Measurements from ENCODE around the gene DNAJB11.
"Not testable (repeated sequence)": the region's sequence is repeated elsewhere in the genome, so short reads cannot be mapped to it uniquely, and the experiment has no call there.

DNAJB11 gene

DNA sequence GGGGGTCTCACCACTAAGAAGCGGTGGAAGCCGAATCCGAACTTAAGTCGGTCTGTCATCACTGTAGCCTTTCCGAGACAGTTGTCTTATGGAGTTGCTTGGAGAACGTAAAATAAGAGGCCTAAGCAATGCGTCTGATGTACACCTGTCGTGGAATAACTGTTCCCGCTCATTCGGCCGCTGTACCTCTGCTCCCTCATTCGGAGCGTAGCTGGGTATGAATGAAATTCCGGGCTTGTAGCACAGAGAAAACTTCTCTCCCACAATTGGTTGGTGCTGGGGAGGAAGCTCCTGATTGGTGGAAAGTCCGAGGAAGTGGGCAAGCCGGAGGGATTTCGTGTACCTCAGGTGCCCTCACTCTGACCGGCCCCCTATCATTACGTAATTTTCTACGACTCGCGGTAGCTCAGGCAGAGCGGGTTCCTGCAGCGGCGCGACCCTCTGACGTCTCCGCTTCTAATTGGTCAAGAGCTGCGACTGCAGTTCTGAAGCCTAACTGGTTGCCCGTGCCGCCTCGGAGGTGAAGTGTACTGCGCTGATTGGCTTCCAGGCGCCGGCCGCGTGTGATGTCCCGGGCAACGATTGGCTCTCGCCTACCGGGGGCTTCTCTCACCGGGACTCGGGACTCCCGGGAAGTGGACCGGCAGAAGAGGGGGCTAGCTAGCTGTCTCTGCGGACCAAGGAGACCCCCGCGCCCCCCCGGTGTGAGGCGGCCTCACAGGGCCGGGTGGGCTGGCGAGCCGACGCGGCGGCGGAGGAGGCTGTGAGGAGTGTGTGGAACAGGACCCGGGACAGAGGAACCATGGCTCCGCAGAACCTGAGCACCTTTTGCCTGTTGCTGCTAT lies at the start of gene DNAJB11:
Gene DNAJB11, plus strand, starts transcription at position 625 of the 845 bp plus-strand sequence. Its CDS starts 178 bp downstream, at position 803.
- peak; percentile 99 for DNase-seq (ENCODE audit: low spot score)

GRCh38 chr3:186520957-186521842 lies 49.3 kb upstream of the DNAJB11 start:
- DNase-seq (ENCODE audit: low spot score): no peak

DNA sequence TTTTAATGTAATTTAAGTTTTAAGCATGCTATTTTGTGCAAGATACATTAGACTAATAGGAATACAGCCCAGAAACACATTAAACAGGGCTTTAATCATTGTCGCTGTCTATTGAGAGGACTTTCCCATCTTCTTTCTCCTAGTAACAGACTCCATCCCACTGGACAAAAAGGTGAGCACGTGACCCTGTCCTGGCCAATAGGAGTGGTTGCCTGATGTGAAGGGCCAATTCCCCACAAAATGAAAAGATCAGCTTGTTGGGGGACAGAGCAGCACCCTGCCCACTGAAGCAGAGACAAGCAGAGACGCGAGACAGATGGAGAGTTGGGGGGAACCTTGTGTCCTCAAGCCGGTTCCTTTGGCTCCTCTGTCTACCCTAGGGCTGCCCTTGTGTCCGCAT lies 47.5 kb upstream of the DNAJB11 start:
- no peak for DNase-seq (ENCODE audit: low spot score)

GRCh38 chr3:186523434-186523833 lies 47.1 kb upstream of the DNAJB11 start:
- no peak for DNase-seq (ENCODE audit: low spot score)

- no peak for DNase-seq (ENCODE audit: low spot score)
Observed at GRCh38 chr3:186524616-186525015, 45.9 kb upstream of the DNAJB11 start.

DNA sequence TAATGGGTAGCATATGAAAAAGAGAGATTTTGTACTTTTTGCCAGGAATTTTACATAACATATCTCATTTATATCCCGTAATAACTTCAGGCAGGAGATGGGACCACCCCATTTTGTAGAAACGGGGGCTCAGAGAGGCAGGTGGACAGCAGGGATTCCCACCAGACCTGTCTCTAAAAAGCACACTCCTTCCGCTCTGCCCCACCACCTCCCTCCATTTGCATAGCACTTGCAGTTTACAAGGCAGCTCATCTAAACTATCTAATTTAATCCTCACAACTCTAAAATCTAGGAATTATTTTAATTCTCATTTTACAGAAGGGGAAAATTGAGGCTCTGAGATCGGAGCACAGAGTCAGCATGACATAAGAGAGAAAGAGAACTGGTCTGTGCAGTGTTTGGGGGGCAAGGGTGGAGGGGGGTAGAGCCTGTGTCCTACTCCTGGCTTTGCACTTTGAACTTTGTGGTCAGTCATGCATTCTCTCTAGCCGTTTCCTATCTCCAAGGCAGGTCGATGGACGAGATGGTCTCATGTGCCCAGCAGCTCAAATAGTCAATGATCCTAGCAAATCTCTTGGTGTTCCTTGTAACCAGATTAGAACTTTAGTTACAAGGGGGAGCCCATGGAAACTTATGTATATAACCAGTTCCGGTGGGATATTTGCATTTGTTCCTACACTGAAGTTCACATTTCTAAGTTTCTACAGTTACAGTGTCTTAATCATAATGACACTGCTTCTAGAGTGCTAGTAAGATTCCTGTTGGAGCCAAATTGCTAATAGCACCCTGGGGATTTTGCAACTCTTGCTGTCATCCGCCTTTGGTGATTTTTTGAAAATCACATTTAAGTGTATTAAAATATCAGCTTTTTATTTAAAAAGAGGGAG lies 44.9 kb upstream of the DNAJB11 start:
- DNase-seq (ENCODE audit: low spot score): no peak

GRCh38 chr3:186526256-186526606 lies 44.3 kb upstream of the DNAJB11 start:
- no peak for DNase-seq (ENCODE audit: low spot score)

DNA sequence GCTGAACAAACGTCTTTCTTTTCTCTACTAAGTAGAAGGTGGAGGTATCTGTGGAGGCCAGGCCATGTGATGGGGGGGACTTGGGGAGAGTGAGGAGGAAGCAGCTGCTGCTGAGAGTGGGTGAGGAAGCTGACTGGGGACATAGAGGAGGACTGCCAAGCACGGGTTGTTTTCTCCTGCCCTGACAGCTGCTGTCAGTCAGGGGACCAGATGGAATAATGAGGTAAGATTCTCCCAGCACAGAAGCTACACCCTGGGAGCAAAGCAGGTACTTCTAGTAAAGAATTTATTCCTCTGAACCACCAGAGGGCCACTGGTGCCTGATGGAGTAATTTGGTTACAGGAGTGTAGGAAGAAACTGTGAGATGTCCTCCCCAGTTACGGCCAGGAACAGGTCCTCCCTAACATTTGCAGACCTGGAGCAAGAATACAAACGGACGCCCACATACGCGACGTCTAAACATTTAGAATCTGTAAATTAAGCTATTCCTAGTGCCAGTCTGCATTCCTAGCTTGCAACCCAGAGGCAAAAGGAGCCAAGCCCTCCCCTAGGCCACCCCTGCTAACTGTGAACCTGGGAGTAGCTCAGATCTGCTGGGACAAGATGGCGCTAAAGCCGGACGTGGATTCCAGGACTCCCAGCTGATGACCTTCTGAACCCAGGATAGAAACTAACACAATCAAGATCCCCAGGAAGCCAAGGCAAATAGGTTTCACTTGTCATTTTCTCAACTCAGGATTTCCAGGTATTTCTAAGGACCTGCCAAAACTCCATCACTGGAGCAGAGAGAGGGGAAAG lies 41.1 kb upstream of the DNAJB11 start:
- no peak for DNase-seq (ENCODE audit: low spot score)

DNA sequence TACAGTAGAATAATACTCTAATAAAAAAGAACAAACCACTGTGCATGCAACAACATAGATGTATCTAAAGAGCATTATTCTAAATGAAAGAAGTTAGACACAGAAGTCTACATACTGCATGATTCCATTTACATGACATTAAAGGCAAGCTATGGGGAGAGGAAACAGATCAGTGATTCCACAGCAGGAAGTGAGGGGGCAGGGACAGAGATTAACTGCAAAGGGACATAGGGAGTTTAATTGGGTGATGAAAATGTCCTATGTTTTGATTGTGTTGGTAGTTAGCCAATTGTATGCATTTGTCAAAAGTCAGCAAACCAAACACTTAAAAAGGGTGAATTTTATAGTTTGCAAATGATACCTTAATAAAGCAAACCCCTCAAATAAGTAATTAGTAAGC lies 40.1 kb upstream of the DNAJB11 start:
- DNase-seq (ENCODE audit: low spot score): no peak

DNA sequence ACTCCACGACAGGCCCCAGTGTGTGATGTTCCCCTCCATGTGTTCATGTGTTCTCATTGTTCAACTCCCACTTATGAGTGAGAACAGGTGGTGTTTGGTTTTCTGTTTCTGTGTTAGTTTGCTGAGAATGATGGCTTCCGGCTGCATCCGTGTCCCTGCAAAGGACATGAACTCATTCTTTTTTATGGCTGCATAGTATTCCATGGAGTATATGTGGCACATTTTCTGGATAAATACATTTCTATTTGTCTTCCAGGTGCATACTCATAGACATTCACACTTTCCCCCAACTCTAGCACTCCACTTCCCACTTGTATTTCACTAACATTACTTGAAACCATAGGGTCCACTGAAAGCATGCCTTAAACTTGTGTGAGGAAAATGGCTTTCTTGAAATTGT lies 38.8 kb upstream of the DNAJB11 start:
- DNase-seq (ENCODE audit: low spot score): not testable (repeated sequence)

DNA sequence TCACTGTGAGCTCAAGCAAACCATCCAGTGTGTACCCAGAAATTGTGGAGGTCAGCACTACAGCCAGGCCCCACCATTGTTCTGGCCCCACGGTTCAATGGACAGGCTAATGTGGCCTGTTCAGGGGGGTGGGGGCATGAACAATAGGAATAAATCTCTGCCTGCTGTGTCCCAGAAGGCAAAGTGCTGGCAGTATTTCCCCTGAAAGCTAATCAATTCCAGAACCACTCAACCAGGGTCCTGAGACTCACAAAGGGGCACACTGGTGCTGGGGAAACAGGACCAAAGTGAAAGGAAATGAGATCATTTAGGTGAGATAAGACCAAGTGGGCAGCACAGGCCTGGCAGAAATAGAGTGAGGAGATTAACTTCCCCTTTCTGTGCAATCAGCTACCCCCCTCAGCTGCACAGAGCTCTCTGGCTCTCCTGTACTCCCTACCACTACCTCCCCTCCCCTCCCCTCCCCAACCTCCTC lies 37.9 kb upstream of the DNAJB11 start:
- DNase-seq (ENCODE audit: low spot score): no peak

DNA sequence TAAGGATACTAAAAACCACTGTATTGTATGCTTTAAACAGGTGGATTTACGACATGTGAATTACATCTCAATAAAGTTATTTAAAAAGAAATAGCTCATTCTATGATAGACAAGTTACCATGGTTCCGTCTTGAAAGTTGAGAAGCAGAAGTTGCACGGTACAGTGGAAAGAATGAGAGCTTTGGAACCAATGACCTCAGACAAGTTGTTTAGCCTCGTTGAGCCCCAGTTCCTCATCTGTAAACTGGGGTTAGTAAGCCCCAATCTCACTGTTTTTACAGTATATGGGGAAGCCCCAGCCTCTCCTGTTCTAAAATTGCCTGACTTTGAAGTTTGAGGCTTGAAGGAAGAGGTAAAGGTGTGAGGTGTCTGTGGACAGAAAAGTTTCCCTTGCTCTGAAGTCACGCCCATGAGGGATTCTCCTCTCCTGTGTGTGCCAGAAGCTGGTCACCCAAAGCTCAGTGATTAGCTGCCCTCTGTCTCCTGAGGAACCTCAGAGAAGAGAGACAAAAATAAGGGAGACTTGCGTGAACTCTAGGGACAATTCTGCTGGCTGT lies 36.3 kb upstream of the DNAJB11 start:
- no peak for DNase-seq (ENCODE audit: low spot score)

GRCh38 chr3:186536883-186537844 lies 33.4 kb upstream of the DNAJB11 start:
- DNase-seq (ENCODE audit: low spot score): peak; percentile 15

- DNase-seq (ENCODE audit: low spot score): no peak
Observed at GRCh38 chr3:186538779-186539178, 31.7 kb upstream of the DNAJB11 start.

- peak; percentile 73 for DNase-seq (ENCODE audit: low spot score)
Observed at GRCh38 chr3:186540221-186540834, 30.2 kb upstream of the DNAJB11 start.

DNA sequence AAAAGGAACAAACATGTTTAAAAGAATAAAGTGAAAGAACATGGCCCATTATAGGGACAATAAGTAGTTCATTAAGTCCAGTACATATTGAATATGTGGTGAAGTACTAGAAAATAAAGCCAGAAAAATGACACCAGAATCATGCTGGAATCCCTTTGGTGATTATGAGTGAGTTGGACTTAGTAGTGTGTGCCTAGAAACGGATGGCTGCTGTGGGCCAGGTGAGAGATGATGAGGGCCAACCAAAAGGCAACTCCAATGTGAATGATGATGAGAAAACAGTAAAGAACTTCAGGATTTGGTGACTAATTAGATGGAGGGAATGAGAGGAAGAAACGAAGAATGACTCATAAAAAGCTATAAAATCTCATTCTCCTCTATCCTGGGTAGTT lies 29.7 kb upstream of the DNAJB11 start:
- peak; percentile 25 for DNase-seq (ENCODE audit: low spot score)

GRCh38 chr3:186544281-186544680 lies 26.2 kb upstream of the DNAJB11 start, which contains the start of gene CRYGS:
Gene CRYGS, minus strand, starts transcription at chr3:186544380. Its CDS starts 54 bp downstream, at chr3:186544326.
- DNase-seq (ENCODE audit: low spot score): no peak

- no peak for DNase-seq (ENCODE audit: low spot score)
Observed at GRCh38 chr3:186549497-186549896, 21.0 kb upstream of the DNAJB11 start.

GRCh38 chr3:186551387-186551786 lies 19.1 kb upstream of the DNAJB11 start:
- DNase-seq (ENCODE audit: low spot score): no peak

All from AG08395 (cell line).